Activated CD4-positive, alpha-beta T cell treated with anti-CD3 and anti-CD28 coated beads, Interleukin-2, amount 50 U/mL, for 4 hours (primary cell): ENCODE data around the gene LRRC57.
A peak's percentile ranks its signal among the peaks of the same experiment; 100 is the strongest.
"Not testable (repeated sequence)": the region's sequence is repeated elsewhere in the genome, so short reads cannot be mapped to it uniquely, and the experiment has no call there.

Experiments
- DNase-seq, 2 experiments: peaks; one replicate each; pipeline ENCODE4 v3.0.0-alpha.2; 2020

Gene LRRC57

DNA sequence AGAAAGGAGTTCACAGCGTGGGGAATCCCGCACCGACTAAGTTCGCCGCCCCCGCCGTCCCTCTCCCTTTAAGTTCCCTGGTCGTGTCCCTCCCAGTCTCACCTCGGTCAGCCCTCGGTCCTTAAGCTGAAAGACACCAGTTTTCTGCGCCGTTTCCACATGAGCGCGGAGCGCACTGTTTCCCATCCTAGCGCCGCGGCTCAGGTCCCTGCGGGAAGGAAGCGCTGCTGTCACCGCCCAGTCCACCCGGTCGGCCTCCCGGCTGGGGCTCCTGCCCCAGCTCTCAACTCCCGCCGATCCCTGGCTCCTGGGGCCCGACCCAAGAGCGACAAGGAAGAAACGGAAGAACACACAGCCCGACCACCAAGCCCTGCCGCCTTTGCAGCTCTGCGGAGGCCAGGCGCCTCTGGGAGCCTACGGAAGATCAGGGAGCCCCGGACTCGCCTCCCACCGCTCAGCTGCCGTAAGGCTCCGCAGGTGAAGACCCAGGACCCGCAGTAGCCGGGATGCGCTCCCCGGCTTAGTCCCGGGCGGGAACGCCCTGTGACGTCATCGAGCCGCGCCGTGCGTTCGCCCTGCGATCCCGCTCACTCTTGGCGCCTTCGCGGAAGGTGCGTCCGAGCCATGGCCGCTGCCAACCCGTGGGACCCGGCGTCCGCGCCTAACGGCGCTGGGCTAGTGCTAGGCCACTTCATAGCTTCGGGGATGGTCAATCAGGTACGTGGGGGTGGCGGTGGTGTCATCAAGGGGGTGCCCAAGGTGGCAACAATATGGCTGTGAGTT is at the start of gene LRRC57, which contains the start of gene HAUS2:
TSS of gene LRRC57 (minus strand) at position 545 of the 783 bp plus-strand sequence. CDS start at position 186, 359 bp downstream.
TSS of gene HAUS2 (plus strand) at position 590 of the 783 bp plus-strand sequence. CDS start at position 625, 35 bp downstream.
- peak; percentile 81 to 83 for DNase-seq

DNA sequence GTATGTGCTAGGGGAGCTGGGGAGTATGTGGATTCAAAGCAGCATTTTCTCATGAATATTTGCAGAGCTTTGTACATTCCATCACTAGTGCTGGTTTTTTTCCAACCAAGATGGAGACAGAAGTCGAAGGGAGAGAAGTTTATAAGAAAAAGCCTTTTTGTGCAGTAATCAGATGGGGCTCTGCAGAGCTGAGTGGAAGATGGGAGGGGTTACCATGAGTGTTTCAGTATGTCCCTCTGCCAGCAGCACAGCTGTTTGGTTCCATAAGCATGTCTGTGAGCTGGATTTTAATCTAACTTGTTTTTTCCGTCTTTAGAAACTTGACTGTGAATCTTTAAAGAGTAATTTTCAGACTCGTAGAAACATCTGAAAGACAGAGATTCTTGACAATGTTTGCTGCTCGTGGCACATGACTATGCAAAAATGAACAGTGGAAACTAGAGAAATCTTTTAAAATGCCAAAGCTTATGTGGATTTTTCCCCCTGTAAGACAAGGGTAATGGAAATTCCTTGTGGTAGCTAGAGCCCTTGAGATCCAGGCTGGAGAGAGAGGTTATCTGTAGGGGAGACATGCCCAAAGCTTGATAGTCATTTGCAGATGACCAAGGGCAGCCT is 47.1 kb upstream of the LRRC57 start:
- DNase-seq, result no peak

- DNase-seq, result no peak
These were observed 45.5 kb upstream of the LRRC57 start for GRCh38 chr15:42594095-42594494.

GRCh38 chr15:42593143-42593542 is 44.5 kb upstream of the LRRC57 start:
- no peak for DNase-seq

DNA sequence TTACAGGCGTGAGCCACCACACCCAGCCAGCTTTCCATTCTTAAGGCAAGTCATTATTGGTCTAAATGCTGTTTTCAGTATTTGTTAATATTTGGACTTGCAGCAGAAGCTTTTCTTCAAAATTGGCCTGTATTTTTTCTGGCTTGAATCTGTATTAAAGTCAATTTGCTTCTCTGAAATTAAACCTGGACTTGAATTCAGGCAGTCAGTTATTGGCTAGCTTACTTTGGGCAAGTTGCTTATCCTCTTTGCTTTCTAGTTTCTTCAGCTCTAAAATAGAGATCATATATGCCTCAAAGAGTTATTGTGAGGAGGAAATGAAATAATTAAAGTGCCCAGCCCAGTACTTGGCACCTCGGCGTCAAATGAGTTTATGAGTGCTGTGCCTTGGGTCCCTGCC is 44.1 kb upstream of the LRRC57 start:
- DNase-seq, result no peak

DNA sequence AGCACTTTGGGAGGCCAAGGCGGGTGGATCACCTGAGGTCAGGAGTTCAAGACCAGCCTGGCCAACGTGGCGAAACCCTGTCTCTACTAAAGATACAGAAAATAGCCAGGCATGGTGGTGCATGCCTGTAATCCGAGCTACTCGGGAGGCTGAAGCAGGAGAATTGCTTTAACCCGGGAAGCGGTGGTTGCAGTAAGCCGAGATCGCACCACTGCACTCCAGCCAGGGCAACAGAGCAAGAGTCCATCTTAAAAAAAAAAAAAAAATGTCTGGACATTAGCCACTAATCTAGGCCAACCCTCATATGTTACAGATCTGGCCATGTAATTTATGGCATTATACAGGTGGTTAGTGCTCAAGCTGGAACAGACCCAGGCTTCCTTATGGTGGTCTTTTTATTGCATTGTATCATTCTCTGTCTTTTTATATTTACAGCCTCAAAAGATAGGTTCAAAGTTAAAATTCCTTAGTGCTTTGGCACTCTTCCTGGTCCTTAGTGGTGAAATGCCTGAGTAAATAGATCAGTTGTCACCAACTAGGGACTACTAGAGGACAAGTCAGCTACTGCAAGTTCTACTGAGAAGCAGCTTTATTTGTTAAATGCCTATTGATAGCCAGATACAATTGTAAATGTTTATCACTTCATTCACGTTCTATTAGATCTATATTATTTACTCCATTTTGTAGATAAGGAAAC is 42.8 kb upstream of the LRRC57 start:
- no peak for DNase-seq

GRCh38 chr15:42590619-42591237 is 42.1 kb upstream of the LRRC57 start:
- no peak for DNase-seq

DNA sequence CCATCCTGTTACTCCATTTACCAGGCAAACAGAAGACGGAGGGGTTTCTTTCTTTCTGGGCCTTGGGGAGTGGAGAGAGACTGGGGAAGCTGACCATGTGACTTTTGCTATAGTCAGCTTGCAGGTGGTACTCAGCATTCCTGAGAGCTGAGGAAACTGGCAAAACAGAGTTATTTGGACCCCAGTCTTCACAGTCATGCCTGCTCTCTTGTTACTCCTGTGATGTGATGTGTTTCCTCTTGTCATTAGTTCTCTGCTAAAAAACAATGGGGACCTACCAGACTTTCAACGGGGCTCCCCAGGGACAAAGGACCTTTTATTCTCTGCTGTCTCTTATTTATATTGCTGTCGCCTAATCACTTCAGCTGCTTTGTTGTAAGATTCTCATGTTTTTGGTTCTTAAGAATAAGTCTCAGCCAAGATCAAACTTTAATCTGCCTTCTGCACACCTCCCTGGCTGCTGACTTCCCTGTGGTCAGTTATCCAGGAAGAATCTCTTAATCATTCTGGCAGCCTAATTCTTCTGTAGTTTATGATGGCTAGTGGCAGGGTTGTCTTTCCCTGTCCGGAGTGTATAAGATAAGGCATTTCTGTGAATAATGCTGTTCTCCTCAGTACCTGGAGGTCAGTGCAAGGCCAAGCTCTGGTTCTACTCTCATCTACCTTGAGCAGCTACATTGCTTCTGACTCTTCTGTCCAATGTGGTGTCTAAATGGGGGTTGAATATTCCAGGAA is 35.6 kb upstream of the LRRC57 start:
- no peak for DNase-seq

GRCh38 chr15:42582569-42583375 is 34.2 kb upstream of the LRRC57 start:
- DNase-seq, result no peak

DNA sequence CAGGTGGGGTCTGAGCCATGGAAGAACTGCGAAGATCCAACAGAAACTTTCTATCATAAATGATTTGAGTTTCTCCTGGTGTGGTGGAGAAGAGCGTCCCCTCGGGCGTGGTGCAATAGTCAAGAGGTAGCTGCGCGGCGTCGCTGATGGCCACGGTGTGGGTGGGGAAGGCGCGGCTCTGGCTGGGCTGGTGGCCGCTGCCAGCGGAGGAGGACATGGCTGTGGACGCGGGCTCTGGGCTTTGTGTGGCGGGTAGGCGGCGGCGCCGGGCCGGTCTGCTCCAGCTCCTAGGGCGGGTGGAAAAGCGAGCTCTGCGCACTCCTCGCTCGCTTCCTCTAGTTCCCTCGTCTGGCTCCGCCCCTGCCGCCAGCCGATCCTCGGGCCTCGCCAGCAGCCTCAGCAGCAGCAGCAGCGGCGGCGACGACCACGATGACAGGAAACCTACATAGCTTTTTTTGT is 32.7 kb upstream of the LRRC57 start:
- DNase-seq, result peak; percentile 65 to 66

DNA sequence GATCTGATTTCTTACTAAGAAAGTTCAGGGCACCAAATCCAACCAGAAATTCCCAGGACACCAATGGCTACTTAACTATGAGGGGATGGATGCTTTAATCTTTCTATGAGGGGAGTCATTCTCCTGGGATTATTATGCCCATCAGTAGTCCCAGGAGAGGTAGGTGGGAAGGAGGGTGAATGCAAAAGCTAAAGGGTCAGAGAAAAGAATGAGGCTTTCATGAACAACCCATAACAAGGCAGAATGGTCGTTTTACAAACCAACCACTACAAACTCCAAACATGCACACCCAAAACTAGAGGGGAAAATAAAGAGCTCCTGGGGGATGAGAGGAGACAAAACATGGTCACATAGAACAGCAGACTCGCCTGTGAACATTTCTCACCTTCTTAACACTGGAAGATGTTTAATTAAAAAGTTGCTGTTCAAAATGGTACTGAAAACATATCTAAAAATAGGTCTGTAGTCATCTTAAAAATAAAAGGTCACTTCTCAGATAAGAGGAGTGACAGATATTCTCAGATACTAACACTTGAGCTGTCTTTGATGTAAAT is 30.5 kb upstream of the LRRC57 start:
- DNase-seq, result no peak

DNA sequence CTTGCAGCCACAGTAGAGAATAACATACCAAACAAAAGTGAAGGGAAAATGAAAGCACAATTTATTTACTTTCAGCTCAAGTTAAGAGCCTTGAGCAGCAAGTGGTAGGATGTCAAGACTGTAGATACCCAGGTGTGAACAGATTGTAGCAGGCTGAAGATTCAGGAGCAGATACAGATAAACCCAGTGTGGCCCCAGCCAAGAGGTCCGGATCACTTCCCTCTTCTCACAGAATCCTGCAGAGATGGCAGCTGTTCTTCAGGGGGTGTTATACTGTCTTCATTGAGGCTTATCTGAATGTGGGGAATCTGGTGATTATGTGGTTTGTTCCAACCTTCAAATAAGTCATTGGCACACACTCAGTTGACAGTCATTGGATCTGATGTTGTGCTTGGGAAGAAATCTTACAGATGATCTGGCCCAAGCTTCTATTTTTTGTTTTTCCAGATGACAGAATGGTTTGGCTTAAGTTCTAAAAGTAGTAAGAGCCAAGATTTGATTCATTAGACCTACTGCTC is 29.0 kb upstream of the LRRC57 start:
- no peak for DNase-seq

GRCh38 chr15:42576776-42577175 is 28.2 kb upstream of the LRRC57 start:
- no peak for DNase-seq

- DNase-seq, result peak in 1 of 2 experiments; percentile 29
These were observed 27.5 kb upstream of the LRRC57 start for GRCh38 chr15:42576040-42576594.

- peak; percentile 92 for DNase-seq
These were observed 26.8 kb upstream of the LRRC57 start, which contains the start of gene STARD9 for GRCh38 chr15:42575188-42576039. TSS of gene STARD9 (plus strand) at chr15:42575606. CDS start at chr15:42575716, 110 bp downstream.

GRCh38 chr15:42558739-42559138 is 10.1 kb upstream of the LRRC57 start:
- no peak for DNase-seq

DNA sequence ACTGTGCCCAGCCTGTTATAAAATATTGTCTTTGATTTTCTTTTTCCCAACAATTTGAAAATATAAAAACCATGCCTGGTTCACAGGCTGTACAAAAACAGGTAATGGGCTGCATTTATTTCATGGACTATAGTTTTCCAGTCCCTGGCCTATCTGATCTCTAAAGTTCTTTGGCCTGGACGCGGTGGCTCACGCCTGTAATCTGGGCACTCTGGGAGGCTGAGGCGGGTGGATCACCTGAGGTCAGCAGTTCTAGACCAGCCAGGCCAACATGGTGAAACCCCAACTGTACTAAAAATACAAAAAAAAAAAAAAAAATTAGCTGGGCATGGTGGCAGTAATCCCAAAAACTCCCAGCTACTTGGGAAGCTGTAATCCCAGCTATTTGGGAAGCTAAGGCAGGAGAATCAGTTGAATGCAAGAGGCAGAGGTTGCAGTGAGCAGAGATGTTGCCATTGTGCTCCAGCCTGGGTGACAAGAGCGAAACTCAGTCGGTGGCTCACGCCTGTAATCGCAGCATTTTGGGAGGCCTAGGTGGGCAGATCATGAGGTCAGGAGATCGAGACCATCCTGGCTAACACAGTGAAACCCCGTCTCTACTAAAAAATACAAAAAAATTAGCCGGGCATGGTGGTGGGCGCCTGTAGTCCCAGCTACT is 8.1 kb upstream of the LRRC57 start:
- DNase-seq, result not testable (repeated sequence)

DNA sequence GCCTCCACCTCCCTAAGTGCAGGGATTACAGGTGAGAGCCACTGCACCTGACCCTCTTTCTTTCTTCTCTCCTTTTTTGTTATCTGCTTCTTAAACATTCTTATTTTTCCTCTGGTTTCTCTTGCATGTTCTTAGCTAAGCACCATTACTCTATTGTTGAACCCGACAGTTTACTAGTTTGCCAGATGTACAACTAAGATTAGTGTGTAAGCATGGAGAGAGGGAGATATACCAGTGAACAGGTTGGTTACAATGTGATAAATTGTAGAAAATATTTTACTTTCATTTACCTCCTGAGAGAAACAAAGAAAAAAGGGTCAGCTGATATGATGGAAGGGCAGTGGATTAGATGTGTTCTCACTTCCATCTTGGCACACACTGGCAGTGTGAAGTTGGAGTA is 5.0 kb upstream of the LRRC57 start:
- DNase-seq, result no peak
